ENCODE data around the gene GOLGA6A. TPM values are rescaled to one million over a fixed set of nuclear protein-coding genes. Genes with fewer than 3 reads are reported as not detected.
"Not testable (repeated sequence)": the region's sequence is repeated elsewhere in the genome, so short reads cannot be mapped to it uniquely, and the experiment has no call there.

GOLGA6A gene
- total RNA-seq, 2 experiments from 2014 or later = not detected

DNA sequence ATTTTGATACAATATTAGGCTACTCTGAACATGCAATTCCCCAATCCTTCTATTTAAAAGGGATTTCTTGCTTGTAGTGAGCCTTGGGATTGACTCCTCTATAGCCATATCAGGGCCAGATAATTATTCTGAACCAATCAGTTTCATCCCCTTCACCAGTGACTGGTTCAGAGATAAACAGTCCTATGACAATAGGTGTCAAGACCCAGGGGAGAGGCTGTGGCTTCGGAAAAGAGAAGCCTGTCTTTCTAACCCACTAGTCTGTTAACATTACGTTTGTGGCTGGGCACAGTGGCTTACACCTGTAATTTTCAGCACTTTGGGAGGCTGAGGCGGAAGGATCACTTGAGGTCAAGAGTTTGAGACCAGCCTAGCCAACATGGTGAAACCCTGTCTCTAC, 41.8 kb upstream of the GOLGA6A start:
- no peaks in the 10 kb centered on the region for H3K9me3 Mint-ChIP-seq
- no peak overlapping the region for H3K4me3 Mint-ChIP-seq
- H3K4me1 Mint-ChIP-seq (ENCODE audit: low read depth) = peaks cover 9% of the 10 kb centered on the region
- CTCF ChIA-PET = interaction anchor here (1.0 kb wide), 2 partner anchors 151 to 199 kb away, joined by 3 to 4 read pairs; no protein-coding TSS in a partner anchor
- H3K36me3 Mint-ChIP-seq = no peaks in the 10 kb centered on the region
- no peak overlapping the region for H3K27ac Mint-ChIP-seq
- peaks cover 29% of the 10 kb centered on the region for H3K27me3 Mint-ChIP-seq
- intact Hi-C loops (cut with micrococcal nuclease) = no loop called here
- no peak for DNase-seq
- POLR2A ChIA-PET = no interaction called here

DNA sequence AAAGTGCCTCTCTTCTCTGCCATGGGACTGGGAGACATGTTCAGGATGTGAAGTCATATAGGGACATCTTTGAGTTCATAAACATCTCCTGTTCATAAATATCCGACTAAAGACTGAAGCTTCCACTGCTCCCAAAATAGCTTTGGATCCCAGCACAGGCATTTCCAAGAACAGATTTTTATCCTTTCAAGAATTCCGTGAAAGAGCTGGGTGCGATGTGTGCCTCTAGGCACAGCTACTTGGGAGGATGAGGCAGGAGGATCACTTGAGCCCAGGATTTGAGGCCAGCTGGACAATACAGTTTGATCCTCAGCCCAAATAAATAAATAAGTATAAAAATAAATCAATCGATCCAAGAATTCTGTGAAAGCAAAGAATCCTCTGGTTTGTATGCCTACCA, 41.3 kb upstream of the GOLGA6A start:
- CTCF ChIA-PET = interaction anchor here (1.0 kb wide), 2 partner anchors 151 to 199 kb away, joined by 3 to 4 read pairs; no protein-coding TSS in a partner anchor
- Mint-ChIP-seq H3K27me3 (peaks cover 24% of the 10 kb centered on the region), H3K36me3 (no peaks in the 10 kb centered on the region), H3K4me1 (ENCODE audit: low read depth) (peaks cover 3% of the 10 kb centered on the region), H3K27ac (no peak overlapping the region), H3K4me3 (no peak overlapping the region), H3K9me3 (no peaks in the 10 kb centered on the region)
- POLR2A ChIA-PET = no interaction called here
- no peak for DNase-seq
- intact Hi-C loops (cut with micrococcal nuclease) = no loop called here

DNA sequence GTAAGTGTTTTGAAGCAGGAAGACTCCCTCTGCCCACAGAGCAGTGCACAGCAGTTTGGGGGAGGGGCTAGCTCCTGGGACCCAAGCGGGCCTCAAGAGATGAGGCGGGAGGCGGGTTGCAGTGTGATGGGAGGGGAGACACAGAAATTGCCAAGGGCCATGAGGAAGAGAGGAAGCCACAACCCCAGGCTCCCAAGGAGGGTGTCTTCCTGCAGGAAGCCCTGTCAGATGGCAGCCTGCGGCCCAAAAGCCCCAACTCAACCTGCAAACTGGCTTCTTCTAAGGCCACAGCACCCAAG, 40.7 kb upstream of the GOLGA6A start:
- CTCF ChIA-PET = interaction anchor here (1.0 kb wide), 1 partner anchor 200 kb away, joined by 3 read pairs; no protein-coding TSS in a partner anchor
- intact Hi-C loops (cut with micrococcal nuclease) = no loop called here
- peaks cover 19% of the 10 kb centered on the region for H3K27me3 Mint-ChIP-seq

DNA sequence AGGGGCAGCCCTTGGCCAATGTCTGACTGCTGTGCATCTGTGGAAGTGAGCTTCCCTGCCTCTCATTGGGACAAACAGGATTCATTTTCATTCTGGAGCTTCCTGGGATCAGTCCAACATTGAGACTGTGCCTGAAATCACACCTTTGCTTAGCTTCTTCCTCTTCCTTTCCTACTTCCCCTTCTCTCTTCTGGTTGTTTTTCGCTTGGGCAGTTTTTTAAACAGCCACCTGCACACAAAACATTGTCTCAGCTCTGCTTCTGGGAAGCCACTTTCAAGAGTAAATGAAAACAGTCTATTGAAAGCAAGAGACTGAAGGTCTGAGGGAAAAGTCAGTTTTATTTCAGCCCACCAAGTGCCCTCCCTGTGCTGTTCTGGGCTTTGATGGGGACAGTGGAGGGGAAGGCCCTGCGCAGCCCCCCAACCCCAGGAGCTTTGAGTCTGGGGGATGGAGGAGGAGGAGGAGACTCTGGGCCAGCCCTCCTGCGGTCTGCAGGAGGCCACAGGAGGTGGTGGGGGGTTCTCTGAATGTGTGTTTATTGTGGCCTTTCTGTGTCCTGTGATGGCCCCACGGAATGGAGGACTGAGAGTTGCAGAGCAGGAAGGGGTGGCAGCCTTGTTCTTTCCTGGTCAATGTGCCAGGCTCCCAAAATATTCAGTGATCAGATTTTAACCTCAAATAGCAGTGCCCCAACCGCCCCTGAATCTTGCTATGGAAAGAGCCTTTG, 40.2 kb upstream of the GOLGA6A start:
- DNase-seq = no peak
- Mint-ChIP-seq H3K4me1 (ENCODE audit: low read depth) (no peaks in the 10 kb centered on the region), H3K4me3 (no peak overlapping the region), H3K9me3 (no peaks in the 10 kb centered on the region), H3K27ac (no peak overlapping the region), H3K27me3 (peaks cover 22% of the 10 kb centered on the region), H3K36me3 (no peaks in the 10 kb centered on the region)
- intact Hi-C loops (cut with micrococcal nuclease) = no loop called here
- ChIA-PET POLR2A (no interaction called here), CTCF (no interaction called here)

More for the DNA sequence above, 40.7 kb upstream of the GOLGA6A start:
- H3K27ac Mint-ChIP-seq = no peak overlapping the region
- no peak for DNase-seq
- H3K9me3 Mint-ChIP-seq = no peaks in the 10 kb centered on the region
- POLR2A ChIA-PET = no interaction called here
- H3K4me3 Mint-ChIP-seq = no peak overlapping the region
- no peaks in the 10 kb centered on the region for H3K36me3 Mint-ChIP-seq
- no peaks in the 10 kb centered on the region for H3K4me1 Mint-ChIP-seq (ENCODE audit: low read depth)

DNA sequence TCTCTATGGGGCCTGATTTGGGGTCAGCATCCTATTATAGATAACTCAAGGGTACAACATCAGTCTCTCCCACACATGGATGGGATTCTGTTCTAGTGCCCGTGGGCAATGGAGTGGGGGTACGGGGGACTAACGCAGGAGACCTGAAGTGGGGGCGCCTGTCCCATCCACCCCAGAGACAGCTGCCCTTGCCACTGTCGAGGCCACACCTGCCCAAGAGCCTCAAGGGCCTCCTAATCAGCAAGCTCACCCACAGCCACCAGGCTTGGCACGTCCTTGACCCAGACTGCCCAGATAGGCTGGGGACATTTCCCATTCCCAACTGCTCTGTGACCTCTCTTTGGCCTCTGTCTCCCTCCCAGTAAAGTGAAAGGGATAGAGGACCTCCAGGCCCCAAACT, 39.5 kb upstream of the GOLGA6A start:
- intact Hi-C loops (cut with micrococcal nuclease) = no loop called here
- Mint-ChIP-seq H3K4me1 (ENCODE audit: low read depth) (no peaks in the 10 kb centered on the region), H3K4me3 (no peak overlapping the region), H3K9me3 (no peaks in the 10 kb centered on the region), H3K36me3 (no peaks in the 10 kb centered on the region), H3K27ac (no peak overlapping the region), H3K27me3 (peaks cover 16% of the 10 kb centered on the region)
- POLR2A ChIA-PET = no interaction called here
- no peak for DNase-seq
- CTCF ChIA-PET = no interaction called here

DNA sequence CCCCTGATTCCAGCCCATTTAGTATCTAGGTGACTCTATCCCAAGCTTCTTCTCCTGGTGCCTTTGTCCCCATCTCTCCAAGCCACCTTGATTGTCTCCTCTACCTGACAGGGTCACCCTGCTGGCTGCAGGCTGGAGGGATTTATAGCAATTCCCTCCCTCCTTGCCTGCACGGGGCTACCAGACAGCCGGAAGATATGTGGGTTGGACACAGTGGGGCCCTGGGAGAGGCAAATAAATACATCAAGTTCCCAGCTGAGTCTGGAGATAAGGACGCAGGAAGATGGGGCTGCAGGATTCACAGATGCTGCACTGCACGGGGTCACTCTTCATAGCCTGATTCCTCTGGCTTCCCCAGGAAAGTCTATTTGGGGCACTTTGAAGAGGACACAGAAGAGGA, 38.7 kb upstream of the GOLGA6A start:
- intact Hi-C loops (cut with micrococcal nuclease) = no loop called here
- no peak for DNase-seq
- H3K4me1 Mint-ChIP-seq (ENCODE audit: low read depth) = no peaks in the 10 kb centered on the region
- no peaks in the 10 kb centered on the region for H3K36me3 Mint-ChIP-seq
- H3K9me3 Mint-ChIP-seq = no peaks in the 10 kb centered on the region
- no peak overlapping the region for H3K27ac Mint-ChIP-seq
- ChIA-PET CTCF (no interaction called here), POLR2A (no interaction called here)
- no peak overlapping the region for H3K4me3 Mint-ChIP-seq
- peaks cover 15% of the 10 kb centered on the region for H3K27me3 Mint-ChIP-seq

DNA sequence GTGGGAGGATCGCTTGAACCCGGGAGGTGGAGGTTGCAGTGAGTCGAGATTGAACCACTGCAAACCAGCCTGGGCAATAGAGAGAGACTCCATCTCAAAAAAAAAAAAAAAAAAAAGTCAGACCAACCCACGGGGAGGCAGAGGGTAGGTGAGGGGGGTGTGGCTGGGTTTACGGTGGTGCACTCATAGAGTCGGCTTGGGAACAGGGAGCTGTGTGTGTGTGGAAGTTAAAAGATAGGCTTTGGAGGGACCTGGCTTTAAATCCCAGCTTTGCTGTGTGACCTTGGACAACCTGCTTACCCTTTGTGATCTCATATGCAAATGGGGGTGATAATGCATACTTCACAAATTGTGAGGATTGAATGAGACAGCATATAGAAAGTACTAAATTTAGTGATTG, 38.1 kb upstream of the GOLGA6A start:
- H3K27me3 Mint-ChIP-seq = peaks cover 15% of the 10 kb centered on the region
- ChIA-PET POLR2A (no interaction called here), CTCF (no interaction called here)
- intact Hi-C loops (cut with micrococcal nuclease) = no loop called here
- no peak for DNase-seq
- no peaks in the 10 kb centered on the region for H3K36me3 Mint-ChIP-seq
- no peaks in the 10 kb centered on the region for H3K9me3 Mint-ChIP-seq
- no peaks in the 10 kb centered on the region for H3K4me1 Mint-ChIP-seq (ENCODE audit: low read depth)
- no peak overlapping the region for H3K27ac Mint-ChIP-seq
- H3K4me3 Mint-ChIP-seq = no peak overlapping the region

DNA sequence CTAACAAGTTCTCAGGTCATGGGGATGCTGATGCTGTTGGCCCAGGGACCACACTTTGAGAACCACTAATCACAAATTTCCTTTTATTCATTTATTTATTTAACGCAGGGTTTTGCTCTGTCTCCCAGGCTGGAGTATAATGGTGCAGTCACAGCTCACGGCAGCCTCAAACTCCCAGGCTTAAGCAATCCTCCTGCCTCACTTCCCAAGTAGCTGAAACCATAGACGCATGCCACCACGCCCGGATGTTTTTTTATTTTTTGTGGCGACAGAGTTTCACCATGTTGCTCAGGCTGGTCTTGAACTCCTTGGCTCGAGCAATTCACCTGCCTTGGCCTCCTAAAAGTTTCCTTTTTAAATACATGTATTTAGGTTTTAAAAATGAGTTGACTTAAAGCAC, 27.4 kb upstream of the GOLGA6A start:
- Mint-ChIP-seq H3K9me3 (no peaks in the 10 kb centered on the region), H3K27ac (no peak overlapping the region), H3K36me3 (no peaks in the 10 kb centered on the region), H3K4me1 (ENCODE audit: low read depth) (no peaks in the 10 kb centered on the region), H3K4me3 (no peak overlapping the region), H3K27me3 (peaks cover 3% of the 10 kb centered on the region)
- ChIA-PET POLR2A (no interaction called here), CTCF (no interaction called here)
- no peak for DNase-seq
- intact Hi-C loops (cut with micrococcal nuclease) = no loop called here

DNA sequence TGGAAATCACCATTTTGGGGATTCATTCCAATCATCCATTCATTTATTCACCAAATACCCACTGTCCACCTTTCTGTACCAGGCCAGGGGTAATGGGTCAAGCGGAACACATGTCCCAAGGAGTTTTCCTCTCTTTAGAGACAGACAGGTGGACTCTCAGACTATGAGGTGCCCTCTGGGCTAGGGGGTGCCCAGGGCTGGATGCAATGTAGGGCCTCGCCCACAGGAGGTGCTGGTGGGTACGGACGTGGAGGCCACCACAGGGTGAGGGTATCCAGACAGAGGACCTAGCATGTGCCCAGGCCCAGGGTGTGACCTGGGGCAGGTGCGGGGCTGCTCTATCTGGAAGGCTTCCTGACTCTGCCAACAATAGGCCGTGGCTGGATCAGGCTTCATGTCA, 26.3 kb upstream of the GOLGA6A start:
- intact Hi-C loops (cut with micrococcal nuclease); POLR2A ChIA-PET; H3K36me3 Mint-ChIP-seq; H3K4me3 Mint-ChIP-seq; H3K27ac Mint-ChIP-seq; H3K27me3 Mint-ChIP-seq; H3K9me3 Mint-ChIP-seq; H3K4me1 Mint-ChIP-seq (ENCODE audit: low read depth); CTCF ChIA-PET: not testable (repeated sequence)
- peak; percentile 23 for DNase-seq

DNA sequence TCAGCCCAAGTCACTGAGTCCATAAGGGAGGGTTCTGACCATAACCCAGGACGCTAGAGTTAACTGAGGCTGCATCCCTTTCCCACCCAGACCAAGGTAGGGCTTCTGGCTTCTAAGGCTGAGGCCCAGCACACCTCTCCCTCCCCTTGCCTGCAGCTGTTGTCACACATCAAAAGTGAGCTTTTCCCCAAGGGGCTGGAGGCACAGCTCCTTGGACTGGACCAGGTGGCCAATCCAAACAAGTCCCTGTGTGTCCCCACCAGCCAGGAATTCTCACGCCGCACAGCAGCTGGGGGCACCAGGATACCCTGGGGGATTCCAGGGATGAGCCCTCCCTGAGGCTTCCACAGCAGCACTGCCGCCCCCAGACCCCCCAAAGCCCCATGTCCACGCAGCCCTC, 25.8 kb upstream of the GOLGA6A start:
- no peak overlapping the region for H3K27ac Mint-ChIP-seq
- H3K9me3 Mint-ChIP-seq = no peaks in the 10 kb centered on the region
- no peak overlapping the region for H3K4me3 Mint-ChIP-seq
- DNase-seq = no peak
- H3K27me3 Mint-ChIP-seq = peaks cover 1% of the 10 kb centered on the region
- H3K36me3 Mint-ChIP-seq = no peaks in the 10 kb centered on the region
- H3K4me1 Mint-ChIP-seq (ENCODE audit: low read depth) = no peaks in the 10 kb centered on the region
- intact Hi-C loops (cut with micrococcal nuclease) = no loop called here
- ChIA-PET CTCF (no interaction called here), POLR2A (no interaction called here)

DNA sequence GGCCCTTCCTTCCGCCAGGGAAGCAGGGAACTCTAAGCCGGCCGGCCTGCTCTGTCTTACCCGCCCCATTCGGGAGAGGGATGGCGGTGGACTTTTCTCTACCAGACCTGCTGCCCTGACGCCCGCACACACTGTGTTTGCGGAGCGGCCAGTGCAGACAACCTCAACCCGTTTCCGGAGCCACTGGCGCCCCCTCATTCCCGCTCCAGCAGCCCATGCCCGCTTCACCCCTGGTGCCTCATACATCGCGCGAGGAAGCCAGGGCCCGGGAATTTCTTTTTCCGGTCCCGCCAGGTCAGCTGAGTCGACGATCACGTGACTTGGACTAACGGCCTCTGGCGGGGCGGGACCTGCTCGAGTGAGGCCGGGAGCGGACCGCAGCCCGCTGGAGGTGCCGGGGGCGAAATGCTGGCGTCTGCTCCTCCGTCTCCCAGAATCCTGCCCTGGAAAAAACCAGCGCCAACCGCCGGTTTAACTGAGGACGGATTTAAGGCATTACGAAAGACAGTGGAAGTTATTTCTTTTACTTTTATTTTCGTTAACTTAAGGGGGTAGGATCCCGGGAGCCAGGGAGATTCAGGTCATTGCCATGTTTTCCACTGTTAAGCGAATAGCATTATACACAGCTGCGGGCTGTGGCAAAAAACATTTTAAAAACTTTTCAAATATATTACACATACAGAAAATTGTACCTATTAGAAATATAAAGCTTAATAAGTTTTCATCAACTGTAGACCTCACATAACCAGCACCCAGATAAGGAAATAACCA, 17.8 kb upstream of the GOLGA6A start:
- H3K27ac Mint-ChIP-seq = peak overlapping the region; percentile 76
- CTCF ChIA-PET; H3K27me3 Mint-ChIP-seq; H3K36me3 Mint-ChIP-seq; H3K4me1 Mint-ChIP-seq (ENCODE audit: low read depth); intact Hi-C loops (cut with micrococcal nuclease); H3K9me3 Mint-ChIP-seq; POLR2A ChIA-PET: not testable (repeated sequence)
- DNase-seq = peak; percentile 93
- H3K4me3 Mint-ChIP-seq = peak overlapping the region; percentile 85

DNA sequence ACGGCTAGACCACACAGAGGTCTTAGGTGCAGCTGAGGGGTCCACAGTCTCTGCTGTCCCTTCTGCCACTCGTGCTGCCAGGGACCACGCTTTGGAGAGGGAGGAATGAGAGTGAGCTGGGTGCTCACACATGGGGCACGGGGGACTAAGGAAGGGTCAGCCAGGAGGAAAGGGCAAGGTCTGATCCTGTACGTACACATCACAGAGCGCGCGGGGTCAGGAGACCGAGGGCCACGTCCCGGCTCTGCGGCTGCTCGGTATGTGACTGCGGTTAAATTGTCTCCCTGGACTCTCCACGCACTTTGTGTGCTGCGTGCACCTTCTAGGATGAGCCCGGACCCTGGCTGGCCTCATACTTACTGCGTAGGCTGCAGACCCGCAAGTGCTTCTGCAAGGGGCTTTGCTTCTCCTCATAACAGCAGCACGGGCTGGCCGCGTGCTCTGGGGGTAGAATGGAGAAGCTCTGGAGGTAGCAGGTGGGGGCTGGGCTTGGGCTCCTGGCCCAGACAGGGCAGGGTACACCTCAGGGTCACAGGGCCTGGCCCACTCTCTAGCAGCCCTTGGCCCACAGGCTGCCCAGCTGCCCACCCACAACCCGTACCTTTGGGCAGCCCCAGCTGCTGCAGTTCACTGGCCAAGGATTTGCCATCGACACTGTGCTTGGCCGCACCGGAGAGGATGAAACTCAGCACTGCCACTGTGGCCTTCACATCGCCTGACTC, 14.6 kb upstream of the GOLGA6A start:
- CTCF ChIA-PET; H3K4me3 Mint-ChIP-seq; intact Hi-C loops (cut with micrococcal nuclease): not testable (repeated sequence)

DNA sequence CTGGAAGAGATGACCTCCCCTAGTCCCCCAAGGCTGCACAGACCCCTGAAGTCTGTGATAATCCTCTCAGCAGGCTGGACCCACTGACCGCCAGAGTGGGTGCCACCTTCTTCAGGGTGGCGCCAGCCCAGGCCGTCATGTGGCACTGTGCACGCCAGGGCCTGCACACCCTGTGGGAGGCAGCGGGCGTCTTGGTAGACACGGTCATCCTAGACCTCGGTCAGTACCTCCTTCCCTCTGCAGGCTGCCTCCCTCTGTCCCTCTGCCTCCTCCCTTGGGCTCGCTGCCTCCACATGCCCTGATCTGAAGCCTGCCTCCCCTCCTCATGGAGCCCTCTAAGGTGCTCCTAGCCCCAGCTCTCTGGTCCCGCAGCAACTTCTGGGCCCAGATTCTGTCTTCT, 13.3 kb upstream of the GOLGA6A start:
- CTCF ChIA-PET; H3K4me1 Mint-ChIP-seq (ENCODE audit: low read depth); H3K4me3 Mint-ChIP-seq; H3K27me3 Mint-ChIP-seq; H3K36me3 Mint-ChIP-seq; DNase-seq; H3K27ac Mint-ChIP-seq; intact Hi-C loops (cut with micrococcal nuclease); POLR2A ChIA-PET; H3K9me3 Mint-ChIP-seq: not testable (repeated sequence)

More for the DNA sequence above, 14.6 kb upstream of the GOLGA6A start:
- H3K36me3 Mint-ChIP-seq; H3K4me1 Mint-ChIP-seq (ENCODE audit: low read depth); DNase-seq; H3K9me3 Mint-ChIP-seq; H3K27ac Mint-ChIP-seq; H3K27me3 Mint-ChIP-seq; POLR2A ChIA-PET: not testable (repeated sequence)
